IPS-20b (cell line): ENCODE results near the gene CRYL1.
A peak's percentile ranks its signal among the peaks of the same experiment; 100 is the strongest.

Experiments
- H3K27ac ChIP-seq: one replicate; pipeline ENCODE4 v1.5.1; 2013; ENCODE audit warnings: low read length
- H3K27me3 ChIP-seq: 2 replicates; pipeline ENCODE4 v1.6.1; 2013; ENCODE audit warnings: mild to moderate bottlenecking, low read length, inconsistent platforms; ENCODE audit not compliant: insufficient read depth
- H3K36me3 ChIP-seq: 2 replicates; pipeline ENCODE4 v1.6.1; 2013; ENCODE audit warnings: low read depth, mild to moderate bottlenecking, inconsistent platforms, low read length, moderate library complexity; ENCODE audit not compliant: insufficient read depth
- H3K4me1 ChIP-seq: 2 replicates; pipeline ENCODE4 v1.6.1; 2013; ENCODE audit warnings: mild to moderate bottlenecking, control low read depth, inconsistent platforms, low read length, moderate library complexity; ENCODE audit not compliant: insufficient read depth
- H3K4me3 ChIP-seq: 2 replicates; pipeline ENCODE4 v1.5.1; 2013; ENCODE audit warnings: mild to moderate bottlenecking, low read length, inconsistent platforms
- H3K9ac ChIP-seq: 2 replicates; pipeline ENCODE4 v1.6.1; 2013; ENCODE audit warnings: low read depth, mild to moderate bottlenecking, inconsistent platforms, low read length, moderate library complexity
- H3K9me3 ChIP-seq: 2 replicates; pipeline ENCODE4 v1.6.1; 2013; ENCODE audit warnings: mild to moderate bottlenecking, low read depth, low read length, inconsistent platforms; ENCODE audit not compliant: insufficient read depth

Gene CRYL1

GRCh38 chr13:20428666-20429644 lies 96.7 kb downstream of the CRYL1 start:
- Histone ChIP-seq H3K27ac (no peak overlapping the region), H3K36me3 (no peaks in the 10 kb centered on the region), H3K4me3 (no peak overlapping the region), H3K9ac (no peak overlapping the region), H3K27me3 (no peaks in the 10 kb centered on the region), H3K4me1 (peaks cover 6% of the 10 kb centered on the region; the same call in 1 of the 2 replicates), H3K9me3 (no peaks in the 10 kb centered on the region)

- Histone ChIP-seq H3K27ac (no peak overlapping the region), H3K27me3 (no peaks in the 10 kb centered on the region)
These were observed 98.8 kb downstream of the CRYL1 start for GRCh38 chr13:20426766-20427448.

GRCh38 chr13:20425819-20426219 lies 99.8 kb downstream of the CRYL1 start:
- H3K9ac ChIP-seq = 0 out of 2 replicates have a peak overlapping the region, but pooled peaks have one; percentile 25
- H3K27me3 ChIP-seq = no peaks in the 10 kb centered on the region
- H3K4me1 ChIP-seq = peaks cover 6% of the 10 kb centered on the region; the same call in 1 of the 2 replicates
- H3K27ac ChIP-seq = no peak overlapping the region
- no peaks in the 10 kb centered on the region for H3K9me3 ChIP-seq
- H3K4me3 ChIP-seq = no peak overlapping the region
- H3K36me3 ChIP-seq = no peaks in the 10 kb centered on the region

More at GRCh38 chr13:20426766-20427448, 98.8 kb downstream of the CRYL1 start:
- Histone ChIP-seq H3K36me3 (no peaks in the 10 kb centered on the region), H3K9ac (no peak overlapping the region), H3K4me3 (no peak overlapping the region), H3K4me1 (peaks cover 6% of the 10 kb centered on the region; the same call in 1 of the 2 replicates), H3K9me3 (no peaks in the 10 kb centered on the region)

GRCh38 chr13:20424949-20425348 lies 100.7 kb downstream of the CRYL1 start:
- H3K4me3 ChIP-seq = no peak overlapping the region
- H3K27me3 ChIP-seq = no peaks in the 10 kb centered on the region
- no peaks in the 10 kb centered on the region for H3K36me3 ChIP-seq
- no peaks in the 10 kb centered on the region for H3K9me3 ChIP-seq
- H3K27ac ChIP-seq = no peak overlapping the region
- H3K4me1 ChIP-seq = peaks cover 6% of the 10 kb centered on the region; the same call in 1 of the 2 replicates
- no peak overlapping the region for H3K9ac ChIP-seq

GRCh38 chr13:20424559-20424852 lies 101.2 kb downstream of the CRYL1 start:
- no peaks in the 10 kb centered on the region for H3K27me3 ChIP-seq
- peaks cover 6% of the 10 kb centered on the region; the same call in 1 of the 2 replicates for H3K4me1 ChIP-seq
- no peak overlapping the region for H3K4me3 ChIP-seq
- H3K9ac ChIP-seq = no peak overlapping the region
- no peaks in the 10 kb centered on the region for H3K36me3 ChIP-seq
- H3K27ac ChIP-seq = no peak overlapping the region
- H3K9me3 ChIP-seq = no peaks in the 10 kb centered on the region

GRCh38 chr13:20422362-20422761 lies 103.3 kb downstream of the CRYL1 start:
- H3K9me3 ChIP-seq = no peaks in the 10 kb centered on the region
- H3K27me3 ChIP-seq = no peaks in the 10 kb centered on the region
- H3K4me3 ChIP-seq = no peak overlapping the region
- H3K27ac ChIP-seq = no peak overlapping the region
- H3K9ac ChIP-seq = no peak overlapping the region
- no peaks in the 10 kb centered on the region for H3K36me3 ChIP-seq
- H3K4me1 ChIP-seq = peaks cover 6% of the 10 kb centered on the region; the same call in 1 of the 2 replicates

- no peaks in the 10 kb centered on the region for H3K9me3 ChIP-seq
- peaks cover 9% of the 10 kb centered on the region; the same call in 1 of the 2 replicates for H3K4me1 ChIP-seq
- H3K4me3 ChIP-seq = no peak overlapping the region
- H3K27ac ChIP-seq = no peak overlapping the region
- no peak overlapping the region for H3K9ac ChIP-seq
- peaks cover 5% of the 10 kb centered on the region; the same call in 1 of the 2 replicates for H3K27me3 ChIP-seq
- H3K36me3 ChIP-seq = no peaks in the 10 kb centered on the region
These were observed 104.7 kb downstream of the CRYL1 start for GRCh38 chr13:20420938-20421337.

- no peaks in the 10 kb centered on the region for H3K9me3 ChIP-seq
- H3K27me3 ChIP-seq = peaks cover 19% of the 10 kb centered on the region; the same call in 1 of the 2 replicates
- no peak overlapping the region for H3K9ac ChIP-seq
- H3K4me3 ChIP-seq = no peak overlapping the region
- H3K4me1 ChIP-seq = peaks cover 7% of the 10 kb centered on the region; the same call in 1 of the 2 replicates
- no peaks in the 10 kb centered on the region for H3K36me3 ChIP-seq
- H3K27ac ChIP-seq = no peak overlapping the region
These were observed 106.7 kb downstream of the CRYL1 start for GRCh38 chr13:20418953-20419352.

- Histone ChIP-seq H3K27ac (no peak overlapping the region), H3K9me3 (no peaks in the 10 kb centered on the region), H3K4me1 (peaks cover 27% of the 10 kb centered on the region), H3K36me3 (no peaks in the 10 kb centered on the region), H3K9ac (no peak overlapping the region), H3K27me3 (peaks cover 19% of the 10 kb centered on the region; the same call in 1 of the 2 replicates), H3K4me3 (no peak overlapping the region)
These were observed 109.4 kb downstream of the CRYL1 start for GRCh38 chr13:20416223-20416745.

- Histone ChIP-seq H3K9ac (no peak overlapping the region), H3K27ac (no peak overlapping the region), H3K36me3 (no peaks in the 10 kb centered on the region)
These were observed 110.0 kb downstream of the CRYL1 start for GRCh38 chr13:20415694-20416107.

GRCh38 chr13:20415306-20415679 lies 110.4 kb downstream of the CRYL1 start:
- H3K9ac ChIP-seq = no peak overlapping the region
- H3K9me3 ChIP-seq = no peaks in the 10 kb centered on the region
- H3K27ac ChIP-seq = no peak overlapping the region
- no peaks in the 10 kb centered on the region for H3K36me3 ChIP-seq
- H3K27me3 ChIP-seq = peaks cover 19% of the 10 kb centered on the region; the same call in 1 of the 2 replicates
- no peak overlapping the region for H3K4me3 ChIP-seq
- H3K4me1 ChIP-seq = peaks cover 27% of the 10 kb centered on the region

More at GRCh38 chr13:20415694-20416107, 110.0 kb downstream of the CRYL1 start:
- Histone ChIP-seq H3K27me3 (peaks cover 19% of the 10 kb centered on the region; the same call in 1 of the 2 replicates), H3K9me3 (no peaks in the 10 kb centered on the region), H3K4me3 (no peak overlapping the region), H3K4me1 (peaks cover 27% of the 10 kb centered on the region)
